ENCODE data around the gene CST5. TPM values are rescaled to one million over a fixed set of nuclear protein-coding genes. Genes with fewer than 3 reads are reported as not detected.

CST5 gene
- total RNA-seq, 1 experiment from 2014 or later: not detected

DNA sequence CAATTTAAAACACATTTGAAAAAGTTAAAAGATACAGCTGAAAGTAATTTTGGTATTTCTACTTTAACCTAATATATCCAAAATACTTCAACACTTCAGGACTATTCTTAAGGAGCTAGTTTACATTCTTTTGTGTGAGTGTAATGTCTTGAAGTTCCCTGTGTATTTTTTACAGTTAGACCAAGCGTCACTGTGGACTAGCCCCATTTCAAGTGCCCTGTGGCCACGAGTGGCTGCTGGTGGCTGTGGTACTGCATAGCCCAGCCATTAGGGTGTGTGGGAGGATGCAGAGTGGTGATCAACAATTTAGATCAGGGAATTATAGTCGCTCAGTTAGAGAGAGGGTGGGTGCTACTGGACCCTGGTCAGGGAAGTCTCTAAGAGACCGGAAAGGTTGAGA, 869 bp upstream of the CST5 start:
- no TSS peak for BruUV-seq (replicated peaks)
- no peak overlapping the region for H3K27ac ChIP-seq (ENCODE audit: low read depth, low read length)
- no peaks in the 10 kb centered on the region for H3K79me2 ChIP-seq (ENCODE audit: insufficient read depth, low read length)
- no peak overlapping the region for H2AFZ ChIP-seq (ENCODE audit: low read depth, low read length, poor library complexity, severe bottlenecking)
- H3K4me1 ChIP-seq (ENCODE audit: control insufficient read depth in 1 of 2, insufficient read depth in 2 of 2, low read length in 2 of 2): no peaks in the 10 kb centered on the region
- DNase-seq (ENCODE audit: low read depth, low spot score) (no peak), ATAC-seq (no peak)
- no peaks in the 10 kb centered on the region for H4K20me1 ChIP-seq (ENCODE audit: insufficient read depth)
- ChIA-PET RAD21 (ENCODE audit: low non-redundant PET in 1 of 2, low total read pairs in 2 of 2, uncharacterized antibody in 2 of 2, unreplicated experiment in 2 of 2) (no interaction called here), POLR2A (interaction anchor here (0.7 kb wide), 1 partner anchor 236 kb away, joined by 3 read pairs; no protein-coding TSS in a partner anchor), CTCF (no interaction called here)
- H3K27me3 ChIP-seq (ENCODE audit: insufficient read depth, low read length): peaks cover 10% of the 10 kb centered on the region
- no peaks in the 10 kb centered on the region for H3K9me2 ChIP-seq (ENCODE audit: insufficient read depth)
- no peaks in the 10 kb centered on the region for H3K9me3 ChIP-seq (ENCODE audit: control insufficient read depth in 1 of 2, insufficient read depth in 1 of 2, low read depth in 1 of 2, low read length in 2 of 2)
- intact Hi-C loops (cut with micrococcal nuclease): no loop called here
- H3K4me2 ChIP-seq (ENCODE audit: low read length): no peak overlapping the region
- no peak overlapping the region for H3K9ac ChIP-seq (ENCODE audit: low read length)
- no peaks in the 10 kb centered on the region for H3K36me3 ChIP-seq (ENCODE audit: control insufficient read depth in 1 of 2, insufficient read depth in 2 of 2, low read length in 2 of 2)
- no peak overlapping the region for H3K4me3 ChIP-seq (replicated peaks in 1 of 2; ENCODE audit: low read depth in 1 of 2, low read length in 2 of 2)
- TF ChIP-seq CBX3 (IDR thresholded peaks at IDR 0.05; ENCODE audit: low read depth) (no peak), SRF (IDR thresholded peaks at IDR 0.05; ENCODE audit: low read depth) (no peak)
- TF ChIP-seq, protein P1, sequence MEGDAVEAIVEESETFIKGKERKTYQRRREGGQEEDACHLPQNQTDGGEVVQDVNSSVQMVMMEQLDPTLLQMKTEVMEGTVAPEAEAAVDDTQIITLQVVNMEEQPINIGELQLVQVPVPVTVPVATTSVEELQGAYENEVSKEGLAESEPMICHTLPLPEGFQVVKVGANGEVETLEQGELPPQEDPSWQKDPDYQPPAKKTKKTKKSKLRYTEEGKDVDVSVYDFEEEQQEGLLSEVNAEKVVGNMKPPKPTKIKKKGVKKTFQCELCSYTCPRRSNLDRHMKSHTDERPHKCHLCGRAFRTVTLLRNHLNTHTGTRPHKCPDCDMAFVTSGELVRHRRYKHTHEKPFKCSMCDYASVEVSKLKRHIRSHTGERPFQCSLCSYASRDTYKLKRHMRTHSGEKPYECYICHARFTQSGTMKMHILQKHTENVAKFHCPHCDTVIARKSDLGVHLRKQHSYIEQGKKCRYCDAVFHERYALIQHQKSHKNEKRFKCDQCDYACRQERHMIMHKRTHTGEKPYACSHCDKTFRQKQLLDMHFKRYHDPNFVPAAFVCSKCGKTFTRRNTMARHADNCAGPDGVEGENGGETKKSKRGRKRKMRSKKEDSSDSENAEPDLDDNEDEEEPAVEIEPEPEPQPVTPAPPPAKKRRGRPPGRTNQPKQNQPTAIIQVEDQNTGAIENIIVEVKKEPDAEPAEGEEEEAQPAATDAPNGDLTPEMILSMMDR (IDR thresholded peaks at IDR 0.05 in 2 of 3, conservative IDR thresholded peaks at IDR 0.05 in 1 of 3; ENCODE audit: borderline replicate concordance in 1 of 3, insufficient read depth in 1 of 3, low read depth in 2 of 3, low read length in 2 of 3): no peak

DNA sequence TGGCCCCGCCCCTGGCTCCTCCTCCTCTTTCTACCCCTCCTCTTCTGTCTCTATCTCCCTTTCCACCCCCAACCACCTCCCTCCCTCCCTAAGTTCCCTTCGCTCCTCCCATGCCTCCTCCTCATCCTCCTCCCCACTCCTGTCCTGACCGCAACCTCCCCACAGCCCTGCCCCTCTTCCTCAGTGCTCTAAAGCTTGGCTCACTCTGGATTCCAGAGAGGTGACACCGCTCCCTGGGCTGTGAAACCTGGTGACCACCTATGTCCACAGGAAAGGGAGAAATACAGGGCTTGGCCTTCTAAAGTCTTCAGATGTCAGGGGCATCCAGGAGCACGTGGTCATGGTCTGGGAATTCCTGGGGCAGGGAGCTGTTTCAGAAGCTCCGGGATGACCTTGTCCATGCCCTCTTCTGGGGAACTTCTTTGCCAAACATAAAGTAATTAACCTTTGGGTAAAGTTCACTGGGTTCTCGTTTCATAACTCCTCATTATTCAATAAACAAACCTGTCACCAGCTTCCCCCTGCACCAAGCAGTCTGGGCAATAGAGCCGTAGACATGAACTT, 345 bp upstream of the CST5 start:
- no peaks in the 10 kb centered on the region for H4K20me1 ChIP-seq (ENCODE audit: insufficient read depth)
- POLR2A ChIA-PET: interaction anchor here (0.7 kb wide), 1 partner anchor 237 kb away, joined by 3 read pairs; no protein-coding TSS in a partner anchor
- H3K9ac ChIP-seq (ENCODE audit: low read length): no peak overlapping the region
- no peak for ATAC-seq
- intact Hi-C loops (cut with micrococcal nuclease): no loop called here
- H3K4me2 ChIP-seq (ENCODE audit: low read length): no peak overlapping the region
- RAD21 ChIA-PET (ENCODE audit: low non-redundant PET in 1 of 2, low total read pairs in 2 of 2, uncharacterized antibody in 2 of 2, unreplicated experiment in 2 of 2): no interaction called here
- H3K27ac ChIP-seq (ENCODE audit: low read depth, low read length): no peak overlapping the region
- H3K9me2 ChIP-seq (ENCODE audit: insufficient read depth): no peaks in the 10 kb centered on the region
- H3K4me1 ChIP-seq (ENCODE audit: control insufficient read depth in 1 of 2, insufficient read depth in 2 of 2, low read length in 2 of 2): no peaks in the 10 kb centered on the region
- no peak overlapping the region for H3K4me3 ChIP-seq (replicated peaks in 1 of 2; ENCODE audit: low read depth in 1 of 2, low read length in 2 of 2)
- no TSS peak for BruUV-seq (replicated peaks)
- H2AFZ ChIP-seq (ENCODE audit: low read depth, low read length, poor library complexity, severe bottlenecking): no peak overlapping the region
- H3K36me3 ChIP-seq (ENCODE audit: control insufficient read depth in 1 of 2, insufficient read depth in 2 of 2, low read length in 2 of 2): no peaks in the 10 kb centered on the region
- peaks cover 12% of the 10 kb centered on the region for H3K27me3 ChIP-seq (ENCODE audit: insufficient read depth, low read length)
- H3K79me2 ChIP-seq (ENCODE audit: insufficient read depth, low read length): no peaks in the 10 kb centered on the region
- TF ChIP-seq EGR1 (IDR thresholded peaks at IDR 0.05; ENCODE audit: low read depth) (no peak), JUND (IDR thresholded peaks at IDR 0.05) (no peak), RAD21 (IDR thresholded peaks at IDR 0.05; ENCODE audit: low read depth) (no peak)
- H3K9me3 ChIP-seq (ENCODE audit: control insufficient read depth in 1 of 2, insufficient read depth in 1 of 2, low read depth in 1 of 2, low read length in 2 of 2): no peaks in the 10 kb centered on the region
- CTCF ChIA-PET: no interaction called here
- no peak for DNase-seq (ENCODE audit: low read depth, low spot score)

Measured in HCT116 (cell line).